Liver (tissue), 9 donors: ENCODE measurements around the gene TPRN. TPM values are rescaled to one million over a fixed set of nuclear protein-coding genes. Genes with fewer than 3 reads are reported as not detected.

Source experiments
- DNase-seq: peaks from one replicate; pipeline ENCODE4 v3.0.0-alpha.2; 2017; ENCODE audit warnings: low spot score
- H3K27ac ChIP-seq, 2 donors: one replicate each; pipeline ENCODE4 v1.7.0; 2013; ENCODE audit warnings: inconsistent platforms in 2 of 2, low read length in 2 of 2, control low read depth in 1 of 2, low read depth in 1 of 2, mild to moderate bottlenecking in 1 of 2
- H3K27me3 ChIP-seq, 4 donors: one replicate each; pipeline versions ENCODE4 v1.6.1 to v1.7.0; 2013; ENCODE audit warnings: low read length in 3 of 4, inconsistent platforms in 1 of 4, mild to moderate bottlenecking in 1 of 4, moderate library complexity in 1 of 4; ENCODE audit not compliant: control insufficient read depth in 4 of 4, insufficient read depth in 4 of 4
- H3K36me3 ChIP-seq, 4 donors: one replicate each; pipeline versions ENCODE4 v1.6.1 to v1.7.0; 2013; ENCODE audit warnings: low read length in 3 of 4, mild to moderate bottlenecking in 3 of 4, low read depth in 1 of 4, moderate library complexity in 1 of 4; ENCODE audit not compliant: control insufficient read depth in 4 of 4, insufficient read depth in 3 of 4
- H3K4me1 ChIP-seq, 4 donors: one replicate each; pipeline versions ENCODE4 v1.6.1 to v1.7.0; 2013; ENCODE audit warnings: low read length in 3 of 4, mild to moderate bottlenecking in 3 of 4, moderate library complexity in 1 of 4; ENCODE audit not compliant: control insufficient read depth in 4 of 4, insufficient read depth in 4 of 4
- H3K4me3 ChIP-seq, 3 donors: one replicate each; pipeline versions ENCODE4 v1.6.1 to v1.7.0; 2013; ENCODE audit warnings: low read length in 3 of 3, control low read depth in 1 of 3, low read depth in 1 of 3, mild to moderate bottlenecking in 1 of 3
- H3K9ac ChIP-seq, 2 donors: one replicate each; pipeline ENCODE4 v1.7.0; 2013; ENCODE audit warnings: low read length in 2 of 2, mild to moderate bottlenecking in 2 of 2, moderate library complexity in 2 of 2, control low read depth in 1 of 2, low read depth in 1 of 2
- H3K9me3 ChIP-seq, 4 donors: one replicate each; pipeline versions ENCODE4 v1.6.1 to v1.7.0; 2013; ENCODE audit warnings: low read length in 3 of 4; ENCODE audit not compliant: control insufficient read depth in 4 of 4
- ATF3 ChIP-seq: IDR thresholded peaks from 2 replicates; pipeline ENCODE4 v1.6.1; 2016; ENCODE audit warnings: antibody characterized with exemption
- CTCF ChIP-seq: fragments of 150-350 bp; IDR thresholded peaks from 2 replicates; pipeline ENCODE4 v1.5.1; 2017; ENCODE audit warnings: improper control_type of control experiment, low read depth, low read length; ENCODE audit not compliant: missing input control
- EGR1 ChIP-seq, 2 donors: IDR thresholded peaks; 2 replicates each; pipeline ENCODE4 v1.6.1; 2016 to 2018; ENCODE audit warnings: antibody characterized with exemption in 2 of 2, low read depth in 2 of 2
- FOXA2 ChIP-seq: IDR thresholded peaks from 2 replicates; pipeline ENCODE4 v1.6.1; 2016; ENCODE audit warnings: antibody characterized with exemption
- GABPA ChIP-seq, 2 donors: IDR thresholded peaks in 1 of 2; conservative IDR thresholded peaks in 1 of 2; 2 replicates each; pipeline ENCODE4 v1.6.1; 2016; ENCODE audit warnings: antibody characterized with exemption in 2 of 2, mild to moderate bottlenecking in 1 of 2, moderate library complexity in 1 of 2
- HNF4A ChIP-seq, 2 donors: conservative IDR thresholded peaks; 2 replicates each; pipeline ENCODE4 v1.6.1; 2016; ENCODE audit warnings: antibody characterized with exemption in 2 of 2, mild to moderate bottlenecking in 2 of 2
- HNF4G ChIP-seq: IDR thresholded peaks from 2 replicates; pipeline ENCODE4 v1.6.1; 2016; ENCODE audit warnings: antibody characterized with exemption
- JUND ChIP-seq, 2 donors: IDR thresholded peaks; 2 replicates each; pipeline ENCODE4 v1.6.1; 2016; ENCODE audit warnings: antibody characterized with exemption in 2 of 2
- RAD21 ChIP-seq, 2 donors: IDR thresholded peaks; 2 replicates each; pipeline ENCODE4 v1.6.1; 2016; ENCODE audit warnings: antibody characterized with exemption in 2 of 2, mild to moderate bottlenecking in 2 of 2
- RXRA ChIP-seq, 2 donors: IDR thresholded peaks; 2 replicates each; pipeline ENCODE4 v1.6.1; 2017 to 2018; ENCODE audit warnings: antibody characterized with exemption in 2 of 2, mild to moderate bottlenecking in 1 of 2
- SP1 ChIP-seq: IDR thresholded peaks from 2 replicates; pipeline ENCODE4 v1.6.1; 2018; ENCODE audit warnings: antibody characterized with exemption, mild to moderate bottlenecking
- TAF1 ChIP-seq: conservative IDR thresholded peaks from 2 replicates; pipeline ENCODE4 v1.6.1; 2016; ENCODE audit warnings: antibody characterized with exemption, mild to moderate bottlenecking
- WGBS: extraction: QIAGEN DNeasy Blood & Tissue Kit; methylation state at CpG from one replicate; pipeline ENCODE4 v1.1.7; 2013; 5-methylcytosine and 5-hydroxymethylcytosine counted together
- polyA plus RNA-seq, 2 donors: library from polyadenylated mRNA; stranded (reverse) in 1 of 2; unstranded in 1 of 2; fragments of 200-250 nt in 1 of 2; fragments of >200 nt in 1 of 2; fragmentation: Nextera tagmentation in 1 of 2; extraction: Ambion mirVana in 1 of 2; gene quantifications; one replicate each; pipeline versions ENCODE4 v1.2.1 to v1.2.3, GENCODE V29; 2013 to 2015
- total RNA-seq, 2 donors: library from RNA; depleted of rRNA; stranded (reverse); fragments of >200 nt; gene quantifications; one replicate each; pipeline ENCODE4 v1.2.3, GENCODE V29; 2014
- TF ChIP-seq, protein P1 (sequence below): IDR thresholded peaks from 2 replicates; pipeline ENCODE4 v1.6.1; 2016; ENCODE audit warnings: antibody characterized with exemption
- donor health status: healthy.
- donor health status: healthy.
- donor health status: healthy.
- donor health status: healthy.
- donor health status: healthy.

TPRN gene
- total and polyA plus RNA-seq, 4 donors, result 5.4 to 20.1 (median 11.1) TPM

DNA sequence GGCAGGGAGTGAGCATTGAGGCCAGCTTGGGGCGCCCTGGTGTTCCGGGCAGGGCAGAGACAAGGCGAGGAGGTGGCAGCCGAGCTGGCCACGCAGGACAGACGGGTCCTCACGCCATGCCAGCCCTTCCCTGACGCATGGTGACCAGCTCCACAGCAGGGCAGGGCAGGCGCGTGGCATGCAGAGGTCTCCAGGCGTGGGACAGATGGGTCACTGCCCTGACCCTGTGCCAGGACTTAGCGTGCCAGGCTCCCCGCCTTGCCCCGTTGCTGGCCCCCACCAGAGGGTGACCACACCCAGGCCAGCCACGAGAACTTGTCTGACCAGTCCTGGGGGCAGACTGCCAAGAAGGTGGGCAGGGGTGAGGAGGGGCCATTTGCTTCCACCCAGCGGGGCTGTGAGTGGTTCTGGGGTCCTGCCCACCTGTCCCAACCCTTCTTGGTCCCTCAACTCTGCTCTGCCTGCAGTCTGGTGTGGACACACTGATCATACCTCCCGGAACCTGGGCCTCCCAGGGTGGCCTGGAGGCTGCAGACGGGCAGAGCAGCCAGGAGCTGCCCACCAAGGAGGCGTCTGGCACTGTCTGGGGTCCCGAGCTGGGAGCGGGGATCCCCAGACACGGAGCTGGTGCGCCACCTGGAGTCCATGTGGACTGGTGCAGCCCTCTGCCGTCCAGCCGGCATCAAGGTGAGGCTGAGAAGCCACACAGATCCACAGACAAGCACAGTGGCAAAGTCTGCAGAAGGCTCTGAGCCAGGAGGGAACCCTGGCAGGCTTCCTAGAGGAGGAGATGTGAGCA lies 26.7 kb upstream of the TPRN start, which contains the start of gene RNF224:
TSS of gene RNF224 (plus strand) at position 449 of the 799 bp plus-strand sequence. CDS start 834 bp downstream, outside the sequence.
- peaks cover 8 to 18% (median 13%) of the 10 kb centered on the region in 4 donors for H3K4me1 ChIP-seq
- H3K36me3 ChIP-seq, result no peaks in the 10 kb centered on the region
- peak; percentile 87 for DNase-seq
- no peak within 1 kb of the TSS for H3K27ac ChIP-seq
- no peaks in the 10 kb centered on the region for H3K27me3 ChIP-seq
- no peak within 1 kb of the TSS for H3K9ac ChIP-seq
- H3K9me3 ChIP-seq, result no peaks in the 10 kb centered on the region
- H3K4me3 ChIP-seq, result no peak within 1 kb of the TSS
- 30% methylated on average over 25 of the region's 25 CpGs for WGBS
- no peak for TF ChIP-seq HNF4A (conservative IDR thresholded peaks at IDR 0.05)
- TF ChIP-seq HNF4G, result no peak
- TF ChIP-seq RAD21 (IDR thresholded peaks at IDR 0.05), result peak; percentile 93 to 96
- TF ChIP-seq ATF3, result no peak
- no peak for TF ChIP-seq RXRA (IDR thresholded peaks at IDR 0.05)
- no peak for TF ChIP-seq TAF1
- TF ChIP-seq SP1, result no peak
- TF ChIP-seq, protein P1, sequence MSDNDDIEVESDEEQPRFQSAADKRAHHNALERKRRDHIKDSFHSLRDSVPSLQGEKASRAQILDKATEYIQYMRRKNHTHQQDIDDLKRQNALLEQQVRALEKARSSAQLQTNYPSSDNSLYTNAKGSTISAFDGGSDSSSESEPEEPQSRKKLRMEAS, result no peak
- TF ChIP-seq JUND (IDR thresholded peaks at IDR 0.05), result no peak
- TF ChIP-seq FOXA2, result no peak
- TF ChIP-seq CTCF, result peak; percentile 91

DNA sequence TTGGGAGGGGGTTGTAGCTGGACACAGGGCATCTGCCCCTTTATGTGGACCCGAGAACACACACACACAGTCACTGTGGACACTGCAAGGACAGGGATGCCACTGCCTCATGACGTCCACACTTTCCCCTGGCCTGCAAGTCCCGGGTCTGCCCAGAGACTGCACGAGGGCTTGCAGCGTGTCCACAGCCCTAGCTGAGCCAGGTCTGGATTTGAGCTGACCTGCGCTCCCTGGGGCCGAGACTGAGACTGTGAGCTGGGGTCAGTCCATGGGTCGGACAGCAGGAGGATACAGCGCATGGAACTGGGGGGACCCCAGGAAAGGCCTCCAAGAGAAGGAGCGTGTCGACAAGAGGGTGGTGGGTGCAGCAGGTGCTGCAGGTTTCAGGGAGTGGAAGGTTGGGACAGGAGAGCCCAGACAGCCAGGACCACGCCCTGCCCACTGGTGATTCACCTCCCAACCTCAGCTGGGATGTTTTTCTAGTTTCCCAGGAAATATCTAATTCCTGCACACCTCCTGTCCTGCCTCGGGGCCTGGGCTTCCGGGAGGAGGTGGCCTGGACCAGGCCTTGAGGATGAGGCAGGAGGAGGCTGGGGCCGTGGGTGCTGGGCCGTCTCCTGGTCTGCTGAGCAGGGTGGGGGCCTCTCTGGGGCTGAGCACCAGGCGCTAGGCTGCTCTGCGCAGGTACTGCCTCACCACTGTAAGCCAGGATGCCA lies 26.0 kb upstream of the TPRN start:
- Histone ChIP-seq H3K36me3 (no peaks in the 10 kb centered on the region), H3K4me3 (no peak overlapping the region), H3K9ac (no peak overlapping the region), H3K27me3 (no peaks in the 10 kb centered on the region), H3K27ac (no peak overlapping the region), H3K4me1 (peaks cover 8 to 21% (median 14%) of the 10 kb centered on the region in 4 donors), H3K9me3 (no peaks in the 10 kb centered on the region)
- 63% methylated on average over 18 of the region's 18 CpGs for WGBS
- no peak for DNase-seq
- TF ChIP-seq HNF4A (conservative IDR thresholded peaks at IDR 0.05) (no peak), EGR1 (IDR thresholded peaks at IDR 0.05; ENCODE audit: low read depth in 2 of 2) (no peak)

DNA sequence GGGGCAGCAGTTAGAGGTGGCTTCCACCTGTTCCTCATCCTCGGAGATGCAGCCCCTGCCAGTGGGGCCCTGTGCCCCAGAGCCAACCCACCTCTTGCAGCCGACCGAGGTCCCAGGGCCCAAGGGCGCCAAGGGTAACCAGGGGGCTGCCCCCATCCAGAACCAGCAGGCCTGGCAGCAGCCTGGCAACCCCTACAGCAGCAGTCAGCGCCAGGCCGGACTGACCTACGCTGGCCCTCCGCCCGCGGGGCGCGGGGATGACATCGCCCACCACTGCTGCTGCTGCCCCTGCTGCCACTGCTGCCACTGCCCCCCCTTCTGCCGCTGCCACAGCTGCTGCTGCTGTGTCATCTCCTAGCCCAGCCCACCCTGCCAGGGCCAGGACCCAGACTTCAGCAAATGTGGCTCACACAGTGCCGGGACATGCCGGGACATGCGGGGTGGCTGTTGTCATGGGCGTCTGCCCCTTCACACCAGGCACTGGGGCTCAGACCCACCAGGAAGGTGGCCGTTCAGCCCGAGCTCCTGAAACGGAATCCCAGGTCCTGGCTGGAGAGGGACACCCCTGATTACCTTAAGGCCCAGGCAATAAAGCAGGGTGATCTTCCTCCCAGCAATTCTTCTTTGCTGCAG lies 25.3 kb upstream of the TPRN start:
- Histone ChIP-seq H3K9me3 (no peaks in the 10 kb centered on the region), H3K27me3 (no peaks in the 10 kb centered on the region), H3K36me3 (no peaks in the 10 kb centered on the region), H3K9ac (no peak overlapping the region), H3K27ac (no peak overlapping the region), H3K4me3 (no peak overlapping the region), H3K4me1 (peaks cover 10 to 23% (median 14%) of the 10 kb centered on the region in 4 donors)
- TF ChIP-seq HNF4A (conservative IDR thresholded peaks at IDR 0.05) (no peak), CTCF (no peak), GABPA (IDR thresholded peaks at IDR 0.05 in 1 of 2, conservative IDR thresholded peaks at IDR 0.05 in 1 of 2) (no peak)
- DNase-seq, result no peak
- 83% methylated on average over 21 of the region's 21 CpGs for WGBS
